HL-60/S4 (cell line): ENCODE results near the gene KLK4.
"Not testable (repeated sequence)": the region's sequence is repeated elsewhere in the genome, so short reads cannot be mapped to it uniquely, and the experiment has no call there.

Experiments
- in situ Hi-C: fragments of 300-500 bp; cut with MboI; formaldehyde crosslinking; loops from 2 replicates; pipeline ENCODE4 v1.14.3; 2022; ENCODE audit warnings: low sequenced_read_pairs

Gene KLK4

DNA sequence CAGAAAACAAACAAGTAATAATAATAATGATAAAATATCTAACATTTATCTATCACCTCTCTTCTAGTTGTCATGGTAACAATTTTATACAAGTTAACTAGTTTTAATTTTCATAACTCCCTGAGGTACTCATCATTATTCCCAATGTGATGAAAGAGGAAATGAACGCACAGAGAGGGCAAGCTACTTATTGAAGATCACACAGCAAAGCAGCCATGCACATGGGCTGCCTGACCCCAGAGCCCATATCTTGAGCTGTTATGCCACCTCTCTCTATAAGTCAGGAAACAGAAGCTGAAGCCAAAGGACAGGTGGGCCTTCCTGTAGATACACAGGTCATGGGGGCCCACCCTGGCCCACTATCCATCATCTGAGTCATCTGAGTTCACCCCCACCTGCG lies 4.9 kb upstream of the KLK4 start:
- in situ Hi-C loops = no loop called here

DNA sequence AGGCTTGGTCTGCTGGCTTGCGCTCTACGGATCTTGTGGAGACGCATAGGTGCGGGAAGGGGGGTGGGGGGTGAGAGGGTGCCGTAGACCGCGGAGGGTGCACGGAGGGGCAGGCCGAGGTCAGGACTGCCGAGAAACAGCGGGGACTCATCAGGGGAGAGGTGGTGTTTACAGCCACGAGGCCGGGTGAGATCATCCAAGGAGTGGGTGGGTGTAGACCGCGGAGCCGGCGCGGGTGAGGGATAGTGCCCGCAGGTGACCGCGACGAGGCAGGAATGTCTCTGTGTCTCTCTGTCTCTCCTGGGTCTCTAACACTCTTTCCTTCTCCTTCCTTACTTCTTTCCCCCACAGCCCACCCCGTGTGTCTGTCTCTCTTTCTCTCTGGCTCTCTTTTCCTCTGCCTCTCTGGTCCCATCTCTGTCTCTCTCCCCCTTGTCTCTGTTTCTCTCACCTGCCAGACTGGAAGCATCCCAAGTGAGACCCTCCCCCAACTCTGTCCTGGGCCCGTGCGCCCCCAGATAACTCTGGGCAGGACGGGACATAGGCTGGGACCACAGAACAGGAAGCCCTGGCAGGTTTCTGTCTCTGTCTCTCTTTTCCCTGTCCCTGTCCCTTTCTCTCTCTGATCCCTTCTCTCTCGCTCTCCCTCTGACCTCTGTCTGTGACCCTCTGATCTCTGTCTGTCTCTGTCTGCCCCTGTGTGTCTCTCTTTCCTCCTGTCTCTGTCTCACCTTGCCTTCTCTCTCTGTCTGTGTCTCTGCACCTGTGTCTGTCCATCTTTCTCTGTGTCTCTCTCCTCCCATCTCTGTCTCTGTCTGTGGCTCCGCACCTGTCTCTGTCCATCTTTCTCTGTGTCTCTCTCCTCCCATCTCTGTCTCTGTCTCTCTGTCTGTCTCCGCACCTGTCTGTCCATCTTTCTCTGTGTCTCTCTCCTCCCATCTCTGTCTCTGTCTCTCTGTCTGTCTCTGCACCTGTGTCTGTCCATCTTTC lies 1.8 kb upstream of the KLK4 start:
- in situ Hi-C loops = no loop called here

DNA sequence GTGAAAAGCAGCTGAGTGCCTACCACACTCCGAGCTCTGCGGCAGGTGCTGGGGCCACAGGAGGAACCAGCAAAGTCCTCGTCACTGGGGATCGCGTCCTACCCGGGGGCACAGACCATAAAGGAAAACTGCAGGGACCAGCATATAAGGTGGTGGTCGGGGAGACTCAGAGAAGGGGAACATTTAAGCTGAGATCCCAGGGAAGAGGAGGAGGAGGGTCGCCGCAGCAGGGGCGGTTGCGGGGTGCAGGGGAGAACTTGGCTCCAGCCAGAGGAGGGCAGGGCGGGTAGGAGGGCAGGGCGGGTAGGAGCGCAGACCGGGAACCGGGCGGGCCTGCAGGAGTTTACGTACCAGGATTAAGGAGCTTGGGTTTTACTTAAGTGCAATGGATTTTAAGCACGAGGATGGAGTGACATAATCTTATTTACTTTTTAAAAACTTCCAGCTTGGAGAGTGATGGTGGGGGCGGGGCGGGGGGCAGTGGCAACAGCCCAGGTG lies 956 bp upstream of the KLK4 start:
- in situ Hi-C loops = no loop called here

DNA sequence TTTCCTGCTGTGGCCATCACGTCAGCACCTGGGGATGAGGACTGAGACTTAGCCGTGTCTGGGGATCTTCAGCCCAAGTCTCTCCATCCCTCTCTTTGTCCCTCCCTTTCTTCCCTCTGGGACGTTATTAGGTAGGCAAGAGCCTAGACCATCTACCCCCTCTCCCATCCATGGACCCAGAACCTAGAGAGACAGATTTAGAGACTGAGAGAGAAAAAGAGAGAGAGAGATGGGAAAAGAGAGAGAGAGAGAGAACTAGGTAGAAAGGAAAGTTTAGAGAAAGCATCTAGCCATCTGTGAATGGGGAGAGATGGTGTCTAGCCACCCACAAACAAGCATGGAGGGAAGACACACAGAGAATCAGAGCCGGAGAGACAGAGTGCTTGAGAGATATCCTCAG lies 473 bp downstream of the KLK4 start:
- in situ Hi-C loops = no loop called here

DNA sequence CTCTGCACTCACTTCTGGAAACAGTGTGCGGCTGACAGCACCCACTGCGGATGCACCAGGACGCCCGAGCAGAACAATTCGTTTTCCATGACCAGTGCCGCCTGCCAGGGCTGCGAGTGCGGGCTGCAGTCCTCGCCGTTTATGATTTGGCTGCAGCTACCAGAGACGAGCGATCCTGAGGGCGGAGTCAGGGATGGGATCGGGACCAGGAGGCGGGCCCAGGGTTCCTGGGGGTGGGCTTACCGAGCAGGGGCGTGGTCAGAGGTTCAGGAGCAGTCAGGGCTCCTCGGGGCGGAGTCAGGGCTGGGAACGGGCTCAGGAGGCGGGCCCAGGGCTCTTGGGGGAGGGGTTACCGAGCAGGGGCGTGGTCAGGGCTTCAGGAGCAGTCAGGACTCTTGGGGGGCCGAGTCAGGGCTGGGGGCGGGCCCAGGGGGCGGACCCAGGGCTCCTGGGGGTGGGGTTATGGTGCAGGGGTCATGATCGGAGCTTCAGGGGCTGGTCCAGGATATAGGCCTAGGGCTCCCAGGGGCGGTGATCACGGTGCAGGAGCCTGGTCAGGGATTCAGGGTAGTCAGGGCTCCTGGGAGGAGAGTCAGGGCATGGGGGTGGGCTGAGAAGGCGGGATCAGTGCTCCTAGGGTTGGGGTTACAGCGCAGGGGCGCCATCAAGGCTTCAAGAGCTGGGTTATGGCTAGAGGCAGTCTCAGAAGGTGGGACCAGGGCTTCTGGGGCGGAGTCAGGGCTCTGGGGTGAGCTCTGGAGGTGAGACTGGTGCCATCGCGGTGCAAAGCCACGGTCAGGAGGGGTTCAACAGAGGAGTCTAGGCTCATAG lies 1.7 kb downstream of the KLK4 start:
- in situ Hi-C loops = no loop called here

DNA sequence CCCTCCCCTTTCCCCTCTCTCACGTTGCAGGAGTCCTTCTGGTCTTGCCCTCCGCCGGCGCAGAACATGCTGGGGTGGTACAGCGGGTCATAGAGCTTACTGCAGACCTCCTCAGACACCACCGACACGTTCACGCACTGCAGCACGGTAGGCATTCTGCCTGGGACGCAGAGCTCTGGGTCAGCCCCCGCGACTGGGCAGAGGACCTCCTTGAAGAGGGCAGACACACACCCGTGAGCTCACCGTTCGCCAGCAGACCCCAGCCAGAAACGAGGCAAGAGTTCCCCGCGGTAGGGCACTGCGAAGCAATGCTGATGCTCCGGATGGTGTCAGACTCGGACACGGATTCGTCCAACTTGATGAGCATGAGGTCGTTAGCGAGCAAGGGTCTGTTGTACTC lies 2.9 kb downstream of the KLK4 start:
- in situ Hi-C loops = no loop called here

DNA sequence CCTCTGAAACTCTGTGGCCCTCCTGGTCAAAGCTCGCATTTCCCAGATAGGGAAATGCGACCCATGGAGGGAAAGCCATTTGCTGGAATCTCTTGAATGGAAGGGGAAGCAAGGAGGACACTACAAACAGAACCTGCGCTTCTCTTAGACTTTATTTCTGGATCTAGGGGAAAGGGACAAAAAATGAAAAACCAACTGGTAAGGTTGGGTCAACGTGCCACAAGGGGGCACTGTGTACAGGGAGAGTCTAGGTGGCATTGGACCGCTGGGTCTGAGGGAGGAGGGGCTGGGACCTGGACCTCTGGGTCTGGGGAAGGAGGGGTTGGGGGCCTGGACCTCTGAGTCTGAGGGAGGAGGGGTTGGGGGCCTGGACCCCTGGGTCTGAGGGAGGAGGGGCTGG lies 5.0 kb downstream of the KLK4 start:
- in situ Hi-C loops = no loop called here

DNA sequence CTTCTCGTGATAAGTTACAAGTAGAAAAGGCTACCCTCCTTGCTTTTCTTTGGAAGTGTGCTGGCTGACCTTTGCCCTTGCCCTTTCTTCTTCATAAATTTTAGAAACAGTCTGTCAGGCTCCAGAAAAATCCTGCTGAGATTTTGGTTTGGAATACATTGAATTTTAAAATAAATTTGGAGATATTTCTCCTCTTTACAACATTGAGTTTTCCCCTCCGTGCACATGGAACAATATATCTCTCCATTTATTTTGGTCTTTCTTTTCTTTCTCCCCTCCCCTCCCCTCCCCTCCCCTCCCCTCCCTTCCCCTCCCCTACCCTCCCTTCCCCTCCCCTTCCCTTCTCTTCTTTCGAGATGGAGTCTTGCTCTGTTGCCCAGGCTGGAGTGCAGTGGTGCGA lies 8.6 kb downstream of the KLK4 start:
- in situ Hi-C loops = no loop called here

DNA sequence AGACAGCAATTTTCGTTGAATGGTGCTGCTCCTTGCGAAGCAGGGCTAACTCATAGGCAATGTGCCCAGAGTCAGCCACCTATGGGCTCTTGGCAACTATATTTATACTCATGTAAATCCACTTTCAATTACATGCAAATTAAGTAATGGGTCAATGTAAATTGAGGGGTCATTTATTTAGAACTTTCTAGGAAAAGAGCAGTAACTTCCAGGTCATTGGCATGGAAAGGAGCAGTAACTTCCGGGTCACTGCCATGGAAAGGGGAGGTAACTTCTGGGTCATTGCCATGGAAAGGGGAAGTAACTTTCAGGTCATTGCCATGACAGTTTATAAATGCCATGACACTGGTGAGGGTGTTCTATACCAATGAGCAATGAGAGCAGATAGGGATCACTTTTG lies 11.6 kb downstream of the KLK4 start:
- in situ Hi-C loops = no loop called here

DNA sequence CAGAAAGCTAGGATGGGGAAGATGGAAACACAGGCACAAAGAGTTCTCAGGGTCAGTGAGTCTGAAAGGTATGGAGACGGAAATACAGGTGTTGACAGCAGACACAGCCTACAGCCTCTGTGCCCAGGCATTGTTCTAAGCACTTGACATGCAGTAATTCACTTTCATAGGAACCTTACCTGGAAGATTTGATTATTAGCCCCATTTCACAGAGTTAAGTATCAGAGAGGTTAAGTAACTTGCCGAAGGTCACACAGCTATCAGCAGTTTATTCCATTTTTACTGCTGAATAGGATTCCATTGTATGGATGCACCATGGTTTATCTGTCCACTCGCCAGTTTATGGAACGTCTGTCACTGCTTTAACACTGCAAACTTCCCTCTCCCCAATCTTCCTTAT lies 13.2 kb downstream of the KLK4 start:
- in situ Hi-C loops = no loop called here

DNA sequence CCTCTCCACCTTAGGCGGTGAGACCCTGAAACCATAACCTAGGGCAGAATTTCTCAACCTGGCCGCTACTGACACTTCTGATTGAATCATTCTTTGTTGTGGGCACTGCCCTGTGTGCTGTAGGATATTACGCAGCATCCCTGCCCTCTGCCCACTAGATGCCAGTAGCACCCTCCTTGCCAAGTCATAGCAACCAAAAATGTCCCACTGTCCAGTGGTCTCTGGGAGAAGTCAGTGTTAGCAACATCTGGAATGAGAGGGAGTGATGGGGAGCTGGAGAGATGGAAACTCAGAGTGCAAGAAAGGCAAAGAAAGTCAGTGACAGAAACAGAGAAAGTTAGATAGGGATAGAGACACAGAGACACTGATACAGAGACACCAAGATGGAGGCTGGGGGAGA lies 13.6 kb downstream of the KLK4 start:
- in situ Hi-C loops = no loop called here

DNA sequence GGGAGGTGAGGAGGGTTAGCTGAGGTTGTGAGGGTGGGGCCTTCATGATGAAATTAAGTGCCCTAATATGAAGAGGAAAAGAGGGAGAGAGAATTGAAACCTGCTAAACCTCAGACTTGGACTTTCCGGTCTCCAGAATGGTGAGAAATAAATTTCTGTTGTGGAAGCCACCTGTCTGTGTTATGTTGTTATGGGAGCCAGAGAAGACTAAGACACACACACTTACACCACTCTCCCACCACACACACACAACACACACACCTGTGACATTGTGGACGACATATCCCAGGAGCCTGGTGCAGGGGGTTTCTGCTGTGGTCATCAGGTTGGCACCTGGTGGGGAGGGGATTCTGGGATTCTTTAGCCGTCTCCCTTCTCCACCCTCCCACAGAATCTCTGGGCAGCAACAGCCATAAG lies 14.0 kb downstream of the KLK4 start:
- in situ Hi-C loops = no loop called here

DNA sequence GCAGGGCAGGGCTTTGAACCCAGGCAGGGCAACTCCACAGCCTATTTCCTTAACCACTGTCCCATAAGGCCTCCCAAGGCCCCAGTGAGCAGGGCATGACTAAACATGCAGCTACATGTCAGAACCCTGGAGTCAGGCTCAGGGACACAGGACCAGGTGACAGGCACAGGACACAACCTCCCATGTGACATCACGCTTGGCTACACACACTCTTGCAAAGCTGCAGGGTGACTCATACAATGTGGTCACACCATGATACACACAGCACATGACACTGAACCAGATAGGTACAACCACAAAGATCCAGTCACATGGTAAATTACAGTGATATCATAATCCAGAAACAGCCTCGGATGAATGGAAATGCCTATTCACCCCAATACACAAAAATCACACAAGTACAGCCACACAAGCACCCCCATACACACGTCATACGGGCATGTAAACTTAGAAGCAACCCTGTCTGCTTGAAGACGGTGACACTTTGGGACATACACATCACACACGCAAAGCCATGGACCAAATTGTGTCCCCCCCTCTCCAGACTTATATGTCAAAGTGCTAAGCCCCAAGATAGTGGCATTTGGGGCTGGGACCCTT lies 14.5 kb downstream of the KLK4 start:
- in situ Hi-C loops = no loop called here

DNA sequence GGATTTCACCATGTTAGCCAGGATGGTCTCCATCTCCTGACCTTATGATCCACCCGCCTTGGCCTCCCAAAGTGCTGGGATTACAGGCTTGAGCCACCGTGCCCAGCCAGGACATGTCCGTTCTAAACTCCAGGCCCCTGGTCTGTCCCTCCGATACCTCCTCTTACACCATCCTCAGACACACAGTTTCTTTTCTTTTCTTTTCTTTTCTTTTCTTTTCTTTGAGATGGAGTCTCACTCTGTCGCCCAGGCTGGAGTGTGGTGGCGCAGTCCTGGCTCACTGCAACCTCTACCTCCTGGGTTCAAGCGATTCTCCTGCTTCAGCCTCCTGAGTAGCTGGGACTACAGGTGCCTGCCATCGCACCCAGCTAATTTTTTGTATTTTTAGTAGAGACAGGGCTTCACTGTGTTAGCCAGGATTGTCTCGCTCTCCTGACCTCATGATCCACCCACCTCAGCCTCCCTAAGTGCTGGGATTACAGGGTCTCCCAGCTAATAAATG lies 15.1 kb downstream of the KLK4 start:
- in situ Hi-C loops = not testable (repeated sequence)

DNA sequence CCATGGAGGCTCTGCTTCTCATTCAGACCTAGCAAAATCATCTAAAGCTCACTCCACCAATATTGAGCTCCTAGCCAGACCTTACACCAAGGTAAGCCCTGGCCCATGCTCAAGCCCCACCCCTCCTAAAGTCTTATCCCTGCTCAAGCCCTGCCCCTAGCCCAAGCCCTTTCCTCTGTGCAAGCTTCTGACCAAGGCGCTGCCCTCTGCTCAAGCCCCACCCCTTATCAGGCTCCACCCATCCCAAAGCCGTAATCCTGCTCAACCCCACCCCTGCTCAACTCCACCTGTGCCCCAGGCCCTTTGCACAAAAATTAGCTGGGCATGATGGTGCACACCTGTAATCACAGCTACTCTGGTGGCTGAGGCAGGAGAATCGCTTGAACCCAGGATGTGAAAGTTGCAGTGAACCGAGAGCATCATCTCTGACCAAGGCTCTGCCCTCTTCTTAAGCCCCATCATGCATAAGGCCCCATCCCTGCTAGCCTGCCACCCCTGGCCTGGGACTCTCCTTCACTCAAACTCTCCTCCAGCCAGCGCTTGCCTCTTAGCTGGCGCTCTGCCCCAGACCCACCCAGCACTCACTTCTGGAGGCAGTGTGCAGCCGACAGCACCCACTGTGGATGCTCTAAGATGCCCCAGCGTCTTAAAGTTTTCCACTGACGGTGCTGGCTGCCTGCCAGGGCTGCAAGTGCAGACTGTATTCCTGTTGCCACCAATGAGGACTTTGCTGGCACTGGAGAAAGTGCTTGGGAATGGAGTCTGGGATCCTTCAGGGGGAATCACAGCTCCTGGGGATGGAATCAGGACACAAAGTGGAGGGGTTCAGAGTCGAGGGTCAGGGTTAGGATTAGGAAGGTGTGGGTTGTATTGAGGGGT lies 16.5 kb downstream of the KLK4 start:
- in situ Hi-C loops = no loop called here

DNA sequence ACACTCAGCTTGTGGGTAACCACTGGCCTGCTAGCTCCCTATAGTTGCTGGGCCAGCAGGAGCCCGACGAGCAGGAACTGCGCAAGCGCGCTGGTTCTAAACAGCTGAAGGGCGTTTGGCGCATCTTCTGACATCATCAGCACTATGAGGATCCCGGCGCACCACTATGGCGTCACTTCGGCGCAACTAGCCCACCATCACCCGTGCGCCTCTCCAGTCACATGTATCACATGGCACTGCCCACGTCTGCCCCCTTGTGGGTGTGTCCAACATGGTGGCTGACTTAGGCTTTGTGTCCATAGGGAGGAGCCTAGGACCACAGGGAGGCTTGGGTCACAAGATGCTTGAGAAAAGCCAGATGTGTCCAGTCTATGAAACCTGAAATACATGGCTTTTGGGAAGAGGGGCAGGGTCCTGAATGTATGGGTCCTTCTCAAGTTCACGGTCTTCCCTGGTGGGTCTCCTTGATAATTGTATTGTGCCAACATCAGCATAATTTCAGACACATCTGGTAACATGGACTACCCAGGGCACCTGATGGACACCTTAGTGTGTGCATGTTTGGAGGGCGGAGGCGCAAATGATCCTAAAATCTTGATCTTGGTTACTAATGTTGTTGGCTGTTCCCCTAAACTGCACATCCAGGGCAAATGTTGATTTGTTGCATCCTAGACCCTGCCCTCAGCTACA lies 18.0 kb downstream of the KLK4 start:
- in situ Hi-C loops = no loop called here

DNA sequence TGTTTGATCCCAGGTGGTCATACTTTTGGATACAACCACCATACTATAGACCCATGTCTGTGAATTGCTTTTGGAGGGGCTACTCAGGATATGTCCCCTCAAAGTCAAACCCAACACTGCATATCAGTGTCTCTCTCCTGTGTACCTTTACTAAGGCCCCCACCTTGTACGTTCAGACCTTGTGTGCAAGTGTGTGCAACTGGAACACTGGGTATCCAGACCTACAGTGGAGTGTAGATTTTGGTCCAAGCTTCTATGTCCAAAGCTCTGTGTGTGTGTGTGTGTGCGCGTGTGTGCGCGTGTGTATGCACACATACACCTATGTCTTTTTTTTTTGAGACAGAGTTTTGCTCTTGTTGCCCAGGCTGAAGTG lies 20.0 kb downstream of the KLK4 start:
- in situ Hi-C loops = no loop called here

DNA sequence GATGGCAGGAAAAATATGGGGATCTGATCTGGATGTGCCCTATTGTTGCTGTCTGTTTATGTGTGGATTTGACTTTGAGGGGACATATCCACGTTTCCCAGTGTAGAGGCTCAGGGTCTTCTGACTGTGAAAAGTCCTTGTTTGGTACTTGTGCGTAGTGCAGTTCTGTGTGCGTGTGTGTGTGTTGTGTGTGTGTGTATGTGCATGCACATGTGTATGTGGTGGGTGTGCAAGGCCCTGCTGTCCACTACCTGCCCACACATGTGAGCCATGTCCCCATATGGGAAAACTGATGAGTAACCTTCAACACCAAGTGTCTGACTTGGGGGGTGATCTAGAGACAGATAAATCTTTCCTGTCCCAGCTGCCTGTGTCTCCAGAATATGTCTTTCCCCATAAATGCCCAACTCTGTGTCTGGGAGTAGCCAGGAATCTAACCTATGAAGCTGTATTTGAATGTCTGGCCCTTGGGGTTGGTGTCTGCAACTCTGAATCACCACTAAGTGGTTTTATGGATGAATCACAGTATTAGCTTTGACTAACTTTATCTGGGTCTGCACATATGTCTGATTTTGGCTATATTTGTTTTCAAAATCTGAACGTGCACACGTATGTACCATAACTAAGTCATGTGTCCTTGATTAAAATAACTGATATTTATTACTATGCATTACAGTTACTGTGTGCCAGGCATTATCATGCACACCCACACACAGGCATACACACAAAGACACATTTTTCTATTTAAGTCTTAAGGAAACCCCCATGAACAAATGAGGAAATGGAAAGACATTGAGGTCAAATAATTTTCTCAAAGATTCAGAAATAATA lies 20.6 kb downstream of the KLK4 start:
- in situ Hi-C loops = no loop called here

DNA sequence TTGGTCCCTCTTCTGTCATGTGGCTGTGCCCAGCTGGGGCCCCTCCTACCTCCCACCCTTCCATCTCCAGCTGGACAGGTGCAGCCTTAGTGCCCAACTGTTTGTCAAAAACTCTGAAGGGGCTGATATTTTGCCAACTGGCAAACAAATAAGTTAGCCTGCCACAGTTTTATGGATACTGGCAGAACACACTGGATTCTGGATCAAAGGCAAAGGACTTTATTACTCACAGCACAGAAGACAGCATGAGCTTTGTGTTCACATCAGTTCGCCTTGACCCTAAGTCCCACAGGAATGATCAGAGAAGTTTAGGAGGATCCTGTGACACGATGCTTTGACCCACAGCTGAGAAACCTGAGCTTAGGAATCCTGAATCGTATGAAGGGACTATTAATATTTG lies 21.6 kb downstream of the KLK4 start:
- in situ Hi-C loops = no loop called here
